Neural progenitor cell (in vitro differentiated cells): ENCODE data around the gene PAM. TPM values are rescaled to one million over a fixed set of nuclear protein-coding genes. Genes with fewer than 3 reads are reported as not detected.

ENCODE experiments used
- DNase-seq: peaks from one replicate; pipeline ENCODE4 v3.0.0-alpha.2; 2016; ENCODE audit warnings: low spot score
- H2AFZ ChIP-seq: fragments of 200-600 bp; sonication (generic); replicated peaks from 2 replicates; pipeline ENCODE4 v1.6.1; 2016; ENCODE audit warnings: antibody characterized with exemption
- H3F3A ChIP-seq: fragments of 200-600 bp; sonication (generic); 2 replicates; pipeline ENCODE4 v1.6.1; 2016; ENCODE audit warnings: antibody characterized with exemption, low read depth
- H3K27ac ChIP-seq: fragments of 200-600 bp; sonication (generic); 2 replicates; pipeline ENCODE4 v1.5.1; 2016; ENCODE audit warnings: mild to moderate bottlenecking
- H3K27me3 ChIP-seq: fragments of 200-600 bp; sonication (generic); 2 replicates; pipeline ENCODE4 v1.6.1; 2016; ENCODE audit warnings: mild to moderate bottlenecking, moderate library complexity
- H3K36me3 ChIP-seq: fragments of 200-600 bp; sonication (generic); 2 replicates; pipeline ENCODE4 v1.5.1; 2016
- H3K4me1 ChIP-seq: fragments of 200-600 bp; sonication (generic); 2 replicates; pipeline ENCODE4 v1.6.1; 2016; ENCODE audit warnings: mixed run types
- H3K4me2 ChIP-seq: fragments of 200-600 bp; sonication (generic); 2 replicates; pipeline ENCODE4 v1.6.1; 2016
- H3K4me3 ChIP-seq: fragments of 200-600 bp; sonication (generic); 2 replicates; pipeline ENCODE4 v1.5.1; 2016
- H3K79me2 ChIP-seq: fragments of 200-600 bp; sonication (generic); 2 replicates; pipeline ENCODE4 v1.6.1; 2016; ENCODE audit warnings: low read depth
- H3K9ac ChIP-seq: fragments of 200-600 bp; sonication (generic); 2 replicates; pipeline ENCODE4 v1.6.1; 2016
- H3K9me3 ChIP-seq: fragments of 200-600 bp; sonication (generic); 2 replicates; pipeline ENCODE4 v1.5.1; 2016; ENCODE audit warnings: low read depth
- H4K20me1 ChIP-seq: fragments of 200-600 bp; sonication (generic); 2 replicates; pipeline ENCODE4 v1.6.1; 2016; ENCODE audit warnings: low read depth
- H3K27ac Mint-ChIP-seq: 3 replicates; pipeline ENCODE4 v1.8.0; 2021; ENCODE audit warnings: mixed read lengths
- H3K27me3 Mint-ChIP-seq: 2 replicates; pipeline ENCODE4 v1.8.0; 2022; ENCODE audit warnings: low read depth, mild to moderate bottlenecking, inconsistent platforms, moderate library complexity, mixed read lengths; ENCODE audit not compliant: insufficient read depth
- H3K36me3 Mint-ChIP-seq: 3 replicates; pipeline ENCODE4 v1.8.0; 2021; ENCODE audit warnings: mixed read lengths
- H3K4me1 Mint-ChIP-seq: 3 replicates; pipeline ENCODE4 v1.8.0; 2021; ENCODE audit warnings: mixed read lengths
- H3K4me3 Mint-ChIP-seq: 3 replicates; pipeline ENCODE4 v1.8.0; 2021; ENCODE audit warnings: mild to moderate bottlenecking, moderate library complexity, mixed read lengths
- H3K9me3 Mint-ChIP-seq: 3 replicates; pipeline ENCODE4 v1.8.0; 2020; ENCODE audit warnings: mixed read lengths
- EZH2 ChIP-seq: fragments of 200-600 bp; sonication (generic); IDR thresholded peaks from 2 replicates; pipeline ENCODE4 v1.6.1; 2017; ENCODE audit warnings: antibody characterized with exemption, mild to moderate bottlenecking, moderate library complexity
- EZH2phosphoT487 ChIP-seq: fragments of 200-600 bp; sonication (generic); IDR thresholded peaks from 2 replicates; pipeline ENCODE4 v1.6.1; 2017; ENCODE audit warnings: antibody characterized with exemption
- total RNA-seq: library from RNA; depleted of rRNA; stranded (reverse); fragments of >200 nt; gene quantifications from 2 replicates; pipeline ENCODE4 v1.2.3, GENCODE V29; 2015; ENCODE audit warnings: low replicate concordance
- TF ChIP-seq, protein P1 (sequence below): fragments of 200-600 bp; sonication (generic); IDR thresholded peaks from 2 replicates; pipeline ENCODE4 v1.5.1; 2017; ENCODE audit warnings: antibody characterized with exemption, mild to moderate bottlenecking

The PAM gene
- total RNA-seq, 1 donor from 2014 or later: 246 TPM

DNA sequence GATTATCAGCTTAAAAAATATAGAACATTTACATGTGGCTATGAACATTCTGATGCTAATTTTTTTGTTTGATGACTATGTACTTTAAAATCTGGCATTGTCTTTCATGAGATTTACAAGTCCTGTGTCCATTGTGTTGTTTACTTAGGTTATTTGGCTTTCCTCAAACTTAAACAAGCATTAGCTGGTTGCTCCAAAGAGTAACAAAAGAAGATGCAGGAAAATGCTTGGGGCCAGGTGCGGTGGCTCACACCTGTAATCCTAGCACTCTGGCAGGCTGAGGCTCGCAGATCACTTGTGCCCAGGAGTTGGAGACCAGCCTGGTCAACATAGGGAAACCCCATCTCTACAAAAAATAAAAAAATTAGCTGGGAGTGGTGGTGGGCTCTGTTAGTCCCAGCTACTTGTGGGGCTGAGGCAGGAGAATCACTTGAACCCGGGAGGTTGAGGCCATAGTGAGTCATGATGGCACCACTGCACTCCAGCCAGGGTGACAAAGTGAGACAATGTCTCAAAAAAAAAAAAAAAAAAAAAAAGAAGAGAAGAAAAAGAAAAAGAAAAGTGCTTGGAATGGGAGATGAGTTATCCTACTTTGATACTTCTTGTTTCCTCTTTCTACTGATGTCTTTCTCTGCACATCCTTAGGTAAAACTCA is 39.7 kb downstream of the PAM start:
- H3K4me1 Mint-ChIP-seq: peaks cover 73% of the 10 kb centered on the region
- no peak overlapping the region for H3K4me3 Mint-ChIP-seq
- no peak for DNase-seq
- peaks cover 5% of the 10 kb centered on the region for H3K36me3 Mint-ChIP-seq
- H3K27ac ChIP-seq: no peak overlapping the region
- no peak overlapping the region for H2AFZ ChIP-seq
- peaks cover 1% of the 10 kb centered on the region for H3F3A ChIP-seq
- no peaks in the 10 kb centered on the region for H3K27me3 ChIP-seq
- H4K20me1 ChIP-seq: no peaks in the 10 kb centered on the region
- H3K9me3 ChIP-seq: no peaks in the 10 kb centered on the region
- H3K4me2 ChIP-seq: peak overlapping the region; percentile 30
- H3K27ac Mint-ChIP-seq: peak overlapping the region; percentile 78
- peaks cover 15% of the 10 kb centered on the region for H3K79me2 ChIP-seq
- H3K27me3 Mint-ChIP-seq: no peaks in the 10 kb centered on the region
- H3K9me3 Mint-ChIP-seq: no peaks in the 10 kb centered on the region
- no peaks in the 10 kb centered on the region for H3K36me3 ChIP-seq
- TF ChIP-seq, protein P1, sequence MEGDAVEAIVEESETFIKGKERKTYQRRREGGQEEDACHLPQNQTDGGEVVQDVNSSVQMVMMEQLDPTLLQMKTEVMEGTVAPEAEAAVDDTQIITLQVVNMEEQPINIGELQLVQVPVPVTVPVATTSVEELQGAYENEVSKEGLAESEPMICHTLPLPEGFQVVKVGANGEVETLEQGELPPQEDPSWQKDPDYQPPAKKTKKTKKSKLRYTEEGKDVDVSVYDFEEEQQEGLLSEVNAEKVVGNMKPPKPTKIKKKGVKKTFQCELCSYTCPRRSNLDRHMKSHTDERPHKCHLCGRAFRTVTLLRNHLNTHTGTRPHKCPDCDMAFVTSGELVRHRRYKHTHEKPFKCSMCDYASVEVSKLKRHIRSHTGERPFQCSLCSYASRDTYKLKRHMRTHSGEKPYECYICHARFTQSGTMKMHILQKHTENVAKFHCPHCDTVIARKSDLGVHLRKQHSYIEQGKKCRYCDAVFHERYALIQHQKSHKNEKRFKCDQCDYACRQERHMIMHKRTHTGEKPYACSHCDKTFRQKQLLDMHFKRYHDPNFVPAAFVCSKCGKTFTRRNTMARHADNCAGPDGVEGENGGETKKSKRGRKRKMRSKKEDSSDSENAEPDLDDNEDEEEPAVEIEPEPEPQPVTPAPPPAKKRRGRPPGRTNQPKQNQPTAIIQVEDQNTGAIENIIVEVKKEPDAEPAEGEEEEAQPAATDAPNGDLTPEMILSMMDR: no peak
- TF ChIP-seq EZH2phosphoT487 (no peak), EZH2 (no peak)
- no peak overlapping the region for H3K9ac ChIP-seq
- H3K4me3 ChIP-seq: no peak overlapping the region
- H3K4me1 ChIP-seq: peaks cover 76% of the 10 kb centered on the region

DNA sequence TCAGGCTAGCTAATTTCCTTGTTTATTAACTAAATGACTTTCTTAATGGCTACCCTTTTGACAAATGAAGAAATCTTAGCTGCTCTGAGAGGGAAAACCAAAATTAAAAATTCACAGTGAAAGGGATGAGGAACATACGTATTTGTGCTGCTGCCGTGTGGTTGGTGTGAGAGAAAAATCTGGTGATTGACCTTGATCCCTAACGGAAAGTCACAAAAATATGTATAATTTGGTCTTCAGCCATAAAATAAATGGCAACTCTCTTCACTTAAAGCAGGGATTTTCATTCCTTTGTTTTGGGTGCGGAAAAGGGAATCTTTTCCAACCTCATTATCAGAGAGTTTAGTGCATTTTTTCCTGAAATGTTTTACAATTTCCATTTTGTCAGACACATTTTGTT is 40.4 kb downstream of the PAM start:
- Histone ChIP-seq H2AFZ (no peak overlapping the region), H3F3A (peaks cover 9% of the 10 kb centered on the region), H3K4me2 (no peak overlapping the region), H3K27me3 (no peaks in the 10 kb centered on the region), H3K27ac (no peak overlapping the region), H3K36me3 (no peaks in the 10 kb centered on the region), H3K4me1 (peaks cover 76% of the 10 kb centered on the region), H4K20me1 (no peaks in the 10 kb centered on the region), H3K4me3 (no peak overlapping the region), H3K9ac (no peak overlapping the region), H3K9me3 (no peaks in the 10 kb centered on the region), H3K79me2 (peaks cover 13% of the 10 kb centered on the region)
- no peaks in the 10 kb centered on the region for H3K27me3 Mint-ChIP-seq
- no peaks in the 10 kb centered on the region for H3K9me3 Mint-ChIP-seq
- peak overlapping the region; percentile 39 for H3K27ac Mint-ChIP-seq
- peaks cover 73% of the 10 kb centered on the region for H3K4me1 Mint-ChIP-seq
- peaks cover 5% of the 10 kb centered on the region for H3K36me3 Mint-ChIP-seq
- TF ChIP-seq EZH2phosphoT487 (no peak), EZH2 (no peak)
- TF ChIP-seq, protein P1: no peak
- no peak for DNase-seq
- H3K4me3 Mint-ChIP-seq: no peak overlapping the region

DNA sequence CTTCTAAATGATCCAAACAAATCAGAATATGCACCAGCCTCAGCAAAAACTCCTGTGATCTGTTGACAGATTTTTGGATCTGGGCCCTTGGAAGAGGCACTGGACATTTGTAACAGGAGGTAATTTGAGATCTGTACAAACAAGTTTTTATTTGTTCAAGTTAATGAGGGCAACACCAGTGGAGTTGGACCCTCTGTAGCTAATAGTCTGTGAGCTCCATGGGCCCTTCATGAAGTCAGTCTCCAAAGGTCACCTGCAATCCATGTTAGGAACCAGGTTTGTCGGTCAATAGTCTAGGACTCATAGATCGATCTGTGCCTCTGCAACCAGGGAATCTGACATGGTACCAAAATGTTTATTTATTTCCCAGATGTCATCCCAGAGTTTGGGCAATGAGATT is 40.9 kb downstream of the PAM start:
- Histone ChIP-seq H2AFZ (no peak overlapping the region), H3K9me3 (no peaks in the 10 kb centered on the region), H3F3A (peaks cover 10% of the 10 kb centered on the region), H3K4me3 (no peak overlapping the region), H3K4me2 (no peak overlapping the region), H3K27me3 (no peaks in the 10 kb centered on the region), H3K4me1 (peaks cover 76% of the 10 kb centered on the region), H3K9ac (no peak overlapping the region), H3K36me3 (no peaks in the 10 kb centered on the region), H3K79me2 (peaks cover 9% of the 10 kb centered on the region), H4K20me1 (no peaks in the 10 kb centered on the region), H3K27ac (no peak overlapping the region)
- Mint-ChIP-seq H3K4me3 (no peak overlapping the region), H3K27me3 (no peaks in the 10 kb centered on the region), H3K9me3 (no peaks in the 10 kb centered on the region), H3K4me1 (peaks cover 73% of the 10 kb centered on the region), H3K27ac (peak overlapping the region; percentile 48), H3K36me3 (peaks cover 5% of the 10 kb centered on the region)
- no peak for TF ChIP-seq EZH2
- TF ChIP-seq, protein P1: no peak
- TF ChIP-seq EZH2phosphoT487: no peak
- no peak for DNase-seq
